ENCODE measurements around the gene TREH. TPM values are rescaled to one million over a fixed set of nuclear protein-coding genes. Genes with fewer than 3 reads are reported as not detected.

TREH gene
- polyA plus RNA-seq, 1 donor from 2014 or later: 0.12 TPM

GRCh38 chr11:118618115-118618990, 61.1 kb downstream of the TREH start:
- Histone ChIP-seq H3K9me3 (ENCODE audit: low read length) (no peaks in the 10 kb centered on the region), H3K27me3 (ENCODE audit: insufficient read depth, low read depth, low read length) (no peaks in the 10 kb centered on the region), H3K79me2 (replicated peaks; ENCODE audit: insufficient read depth, low read length) (peaks cover 30% of the 10 kb centered on the region), H2AFZ (ENCODE audit: low read depth, low read length) (no peak overlapping the region), H3K9me2 (ENCODE audit: insufficient read depth, low read length) (no peaks in the 10 kb centered on the region), H4K20me1 (ENCODE audit: insufficient read depth) (no peaks in the 10 kb centered on the region), H3K4me3 (ENCODE audit: low read length) (no peak overlapping the region), H3K27ac (ENCODE audit: low read length) (no peak overlapping the region), H3K4me2 (ENCODE audit: low read length) (no peak overlapping the region), H3K36me3 (ENCODE audit: insufficient read depth, low read length) (no peaks in the 10 kb centered on the region), H3K9ac (ENCODE audit: low read length) (no peak overlapping the region), H3F3A (ENCODE audit: insufficient read depth, low read length, poor library complexity, severe bottlenecking) (no peaks in the 10 kb centered on the region)
- TF ChIP-seq EZH2 (IDR thresholded peaks at IDR 0.05; ENCODE audit: borderline replicate concordance, insufficient read depth, low read length, poor library complexity, severe bottlenecking) (no peak), TAF1 (IDR thresholded peaks at IDR 0.05; ENCODE audit: low read depth) (no peak), EP300 (conservative IDR thresholded peaks at IDR 0.05; ENCODE audit: poor library complexity, severe bottlenecking) (no peak), SMC3 (conservative IDR thresholded peaks at IDR 0.05; ENCODE audit: poor library complexity) (no peak), MXI1 (conservative IDR thresholded peaks at IDR 0.05; ENCODE audit: poor library complexity, severe bottlenecking) (no peak), POLR2AphosphoS5 (IDR thresholded peaks at IDR 0.05) (no peak), REST (IDR thresholded peaks at IDR 0.05; ENCODE audit: borderline replicate concordance) (no peak), CTCF (IDR thresholded peaks at IDR 0.05; ENCODE audit: poor library complexity, severe bottlenecking) (no peak), RAD21 (conservative IDR thresholded peaks at IDR 0.05) (no peak)

GRCh38 chr11:118615976-118616371, 63.5 kb downstream of the TREH start:
- no peak for TF ChIP-seq TAF1 (IDR thresholded peaks at IDR 0.05; ENCODE audit: low read depth)
- TF ChIP-seq CTCF (IDR thresholded peaks at IDR 0.05; ENCODE audit: poor library complexity, severe bottlenecking): no peak
- no peak for TF ChIP-seq SMC3 (conservative IDR thresholded peaks at IDR 0.05; ENCODE audit: poor library complexity)
- no peak for TF ChIP-seq RAD21 (conservative IDR thresholded peaks at IDR 0.05)
- no peak for TF ChIP-seq MXI1 (conservative IDR thresholded peaks at IDR 0.05; ENCODE audit: poor library complexity, severe bottlenecking)
- no peak for TF ChIP-seq EP300 (conservative IDR thresholded peaks at IDR 0.05; ENCODE audit: poor library complexity, severe bottlenecking)
- no peak for TF ChIP-seq REST (IDR thresholded peaks at IDR 0.05; ENCODE audit: borderline replicate concordance)
- TF ChIP-seq POLR2AphosphoS5 (IDR thresholded peaks at IDR 0.05): no peak
- no peak for TF ChIP-seq EZH2 (IDR thresholded peaks at IDR 0.05; ENCODE audit: borderline replicate concordance, insufficient read depth, low read length, poor library complexity, severe bottlenecking)
- H3K4me3 ChIP-seq (ENCODE audit: low read length): no peak overlapping the region
- H4K20me1 ChIP-seq (ENCODE audit: insufficient read depth): no peaks in the 10 kb centered on the region
- H3K9me2 ChIP-seq (ENCODE audit: insufficient read depth, low read length): no peaks in the 10 kb centered on the region
- H3K27me3 ChIP-seq (ENCODE audit: insufficient read depth, low read depth, low read length): peaks cover 12% of the 10 kb centered on the region
- no peak overlapping the region for H3K27ac ChIP-seq (ENCODE audit: low read length)
- H3K79me2 ChIP-seq (replicated peaks; ENCODE audit: insufficient read depth, low read length): peaks cover 7% of the 10 kb centered on the region
- H3K9ac ChIP-seq (ENCODE audit: low read length): no peak overlapping the region
- H3K36me3 ChIP-seq (ENCODE audit: insufficient read depth, low read length): no peaks in the 10 kb centered on the region
- H2AFZ ChIP-seq (ENCODE audit: low read depth, low read length): no peak overlapping the region
- no peak overlapping the region for H3K4me2 ChIP-seq (ENCODE audit: low read length)
- H3F3A ChIP-seq (ENCODE audit: insufficient read depth, low read length, poor library complexity, severe bottlenecking): no peaks in the 10 kb centered on the region
- H3K9me3 ChIP-seq (ENCODE audit: low read length): no peaks in the 10 kb centered on the region
